ENCODE results near the gene HSPD1.

DNA sequence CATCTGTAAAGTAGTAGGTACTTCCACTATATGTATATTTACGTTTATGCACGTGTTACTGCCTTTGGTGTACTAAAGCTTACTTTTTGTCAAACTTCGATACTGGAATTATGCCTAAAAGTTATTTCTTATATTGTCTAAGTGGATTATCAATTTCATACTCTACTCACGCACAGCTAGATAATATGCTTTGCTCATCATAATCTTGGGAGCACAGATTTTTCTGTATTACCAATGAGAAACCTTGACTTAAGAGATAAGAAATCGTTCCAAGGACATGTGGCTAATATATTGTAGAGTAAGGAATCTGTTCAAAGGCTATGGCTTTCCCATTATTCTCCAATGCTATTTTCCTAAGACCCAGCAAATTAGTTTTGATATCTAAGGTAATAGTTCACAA is 7.0 kb upstream of the HSPD1 start:
- TF ChIP-seq CTCF (IDR thresholded peaks at IDR 0.05) (no peak), POLR2A (IDR thresholded peaks at IDR 0.05) (no peak)
